WERI-Rb-1 (cell line): ENCODE data around the gene DDX3Y.

ENCODE experiments used
- DNase-seq: peaks from one replicate; pipeline ENCODE4 v3.0.0-alpha.2; 2020
- H3K27ac ChIP-seq: fragments of 250-450 bp; sonication (Bioruptor Pico); 2 replicates; pipeline ENCODE4 v1.5.1; 2020; ENCODE audit warnings: mild to moderate bottlenecking, moderate library complexity
- H3K27me3 ChIP-seq: fragments of 250-450 bp; sonication (Bioruptor Pico); 2 replicates; pipeline ENCODE4 v1.5.1; 2021; ENCODE audit warnings: mild to moderate bottlenecking, low read depth, moderate library complexity; ENCODE audit not compliant: insufficient read depth, severe bottlenecking
- H3K36me3 ChIP-seq: fragments of 250-450 bp; sonication (Bioruptor Pico); 2 replicates; pipeline ENCODE4 v1.5.1; 2020; ENCODE audit warnings: mild to moderate bottlenecking, moderate library complexity
- H3K4me3 ChIP-seq: 2 replicates; pipeline ENCODE4 v1.5.1; 2011; ENCODE audit warnings: low read depth, mild to moderate bottlenecking, control low read depth, low read length
- H3K9me3 ChIP-seq: fragments of 250-450 bp; sonication (Bioruptor Pico); 2 replicates; pipeline ENCODE4 v1.5.1; 2021; ENCODE audit warnings: mild to moderate bottlenecking, moderate library complexity; ENCODE audit not compliant: severe bottlenecking
- TF ChIP-seq, protein P1 (sequence below): IDR thresholded peaks from 2 replicates; pipeline ENCODE4 v1.5.1; 2011; ENCODE audit warnings: low read depth, mild to moderate bottlenecking, control low read depth, inconsistent platforms, low read length

Gene DDX3Y

DNA sequence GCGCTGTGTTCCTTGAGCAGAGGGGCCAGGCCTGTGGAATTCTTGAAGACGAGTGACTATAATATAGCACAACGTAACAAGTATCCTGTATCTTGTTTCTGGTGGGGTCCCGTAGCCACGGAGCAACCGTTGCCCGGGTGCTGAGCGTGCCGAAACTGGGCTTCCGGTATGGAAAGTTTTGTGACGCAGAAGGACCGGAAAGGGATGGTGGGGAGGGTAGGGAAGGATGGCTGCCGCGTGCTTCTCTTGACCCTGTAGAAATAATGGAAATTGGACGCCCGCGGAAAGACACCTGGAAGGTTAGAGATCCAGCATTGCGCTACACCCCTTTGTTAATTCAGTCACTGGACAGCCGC lies 827 bp downstream of the DDX3Y start:
- no peaks in the 10 kb centered on the region for H3K9me3 ChIP-seq
- H3K4me3 ChIP-seq, result no peak overlapping the region
- TF ChIP-seq, protein P1, sequence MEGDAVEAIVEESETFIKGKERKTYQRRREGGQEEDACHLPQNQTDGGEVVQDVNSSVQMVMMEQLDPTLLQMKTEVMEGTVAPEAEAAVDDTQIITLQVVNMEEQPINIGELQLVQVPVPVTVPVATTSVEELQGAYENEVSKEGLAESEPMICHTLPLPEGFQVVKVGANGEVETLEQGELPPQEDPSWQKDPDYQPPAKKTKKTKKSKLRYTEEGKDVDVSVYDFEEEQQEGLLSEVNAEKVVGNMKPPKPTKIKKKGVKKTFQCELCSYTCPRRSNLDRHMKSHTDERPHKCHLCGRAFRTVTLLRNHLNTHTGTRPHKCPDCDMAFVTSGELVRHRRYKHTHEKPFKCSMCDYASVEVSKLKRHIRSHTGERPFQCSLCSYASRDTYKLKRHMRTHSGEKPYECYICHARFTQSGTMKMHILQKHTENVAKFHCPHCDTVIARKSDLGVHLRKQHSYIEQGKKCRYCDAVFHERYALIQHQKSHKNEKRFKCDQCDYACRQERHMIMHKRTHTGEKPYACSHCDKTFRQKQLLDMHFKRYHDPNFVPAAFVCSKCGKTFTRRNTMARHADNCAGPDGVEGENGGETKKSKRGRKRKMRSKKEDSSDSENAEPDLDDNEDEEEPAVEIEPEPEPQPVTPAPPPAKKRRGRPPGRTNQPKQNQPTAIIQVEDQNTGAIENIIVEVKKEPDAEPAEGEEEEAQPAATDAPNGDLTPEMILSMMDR, result no peak
- DNase-seq, result no peak
- no peak overlapping the region for H3K27ac ChIP-seq
- no peaks in the 10 kb centered on the region for H3K27me3 ChIP-seq
- no peaks in the 10 kb centered on the region for H3K36me3 ChIP-seq

DNA sequence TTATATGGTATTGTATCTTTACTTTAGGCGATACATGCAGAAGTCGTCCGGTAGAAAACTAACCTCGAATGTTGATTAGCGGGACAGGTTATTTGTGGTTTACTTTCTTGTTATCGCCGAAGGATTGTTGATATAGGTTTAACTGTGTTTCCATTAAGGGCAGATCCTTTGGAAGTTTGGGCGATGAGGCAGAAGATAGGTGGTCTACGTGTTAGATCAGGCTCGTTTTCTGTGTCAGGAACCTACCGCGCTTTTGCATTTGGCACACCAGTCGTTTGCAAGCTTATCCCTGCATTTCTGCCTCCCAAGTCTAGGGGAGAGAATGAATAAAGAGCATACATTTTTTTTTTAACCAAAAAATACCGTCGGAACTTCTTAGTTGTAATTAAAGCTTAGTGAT lies 1.2 kb downstream of the DDX3Y start:
- H3K9me3 ChIP-seq, result no peaks in the 10 kb centered on the region
- H3K36me3 ChIP-seq, result no peaks in the 10 kb centered on the region
- TF ChIP-seq, protein P1, result no peak
- no peak overlapping the region for H3K4me3 ChIP-seq
- no peaks in the 10 kb centered on the region for H3K27me3 ChIP-seq
- DNase-seq, result no peak
- no peak overlapping the region for H3K27ac ChIP-seq

- Histone ChIP-seq H3K27ac (no peak overlapping the region), H3K9me3 (no peaks in the 10 kb centered on the region), H3K36me3 (no peaks in the 10 kb centered on the region), H3K27me3 (no peaks in the 10 kb centered on the region), H3K4me3 (no peak overlapping the region)
- TF ChIP-seq, protein P1, result no peak
- no peak for DNase-seq
These were observed 8.9 kb downstream of the DDX3Y start for GRCh38 chrY:12913541-12913940.

DNA sequence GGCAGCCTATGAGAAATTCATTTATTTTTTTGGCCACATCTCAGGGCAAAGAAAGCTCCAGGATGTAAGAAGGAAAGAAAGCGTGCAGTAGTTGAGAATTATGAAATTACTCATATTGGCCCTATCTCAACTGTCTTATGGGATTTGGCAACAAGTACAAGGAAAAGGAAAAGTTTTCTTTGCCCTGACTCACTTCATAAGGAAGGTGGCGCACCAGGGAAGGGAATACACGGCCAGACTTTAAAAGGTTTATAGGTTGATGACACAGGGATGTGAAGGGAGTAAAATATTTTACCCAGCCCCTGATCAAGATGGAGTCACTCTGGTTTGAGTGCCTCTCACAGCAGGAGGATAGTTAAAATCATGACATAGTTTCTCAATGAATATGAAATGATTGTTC lies 23.4 kb downstream of the DDX3Y start:
- Histone ChIP-seq H3K27ac (no peak overlapping the region), H3K27me3 (no peaks in the 10 kb centered on the region), H3K4me3 (no peak overlapping the region), H3K9me3 (no peaks in the 10 kb centered on the region), H3K36me3 (no peaks in the 10 kb centered on the region)
- no peak for DNase-seq
- TF ChIP-seq, protein P1, result no peak

- DNase-seq, result no peak
- TF ChIP-seq, protein P1, result no peak
- no peak overlapping the region for H3K4me3 ChIP-seq
- H3K36me3 ChIP-seq, result no peaks in the 10 kb centered on the region
- no peaks in the 10 kb centered on the region for H3K9me3 ChIP-seq
- no peak overlapping the region for H3K27ac ChIP-seq
- no peaks in the 10 kb centered on the region for H3K27me3 ChIP-seq
These were observed 37.3 kb downstream of the DDX3Y start for GRCh38 chrY:12941725-12942687.
